H1 (cell line): ENCODE measurements around the gene SOX6. TPM values are rescaled to one million over a fixed set of nuclear protein-coding genes. Genes with fewer than 3 reads are reported as not detected.

Experiments used
- CTCF ChIA-PET: fragments of 300-600 bp; sonication (Branson Sonifier 250); formaldehyde crosslinking; loops from one replicate; lab custom pipeline; 2021; ENCODE audit not compliant: partially characterized antibody; lab: Charles Lee
- POLR2A ChIA-PET: fragments of 300-600 bp; sonication (Branson Sonifier 250); formaldehyde crosslinking; loops from one replicate; lab custom pipeline; 2021; ENCODE audit warnings: inconsistent platforms; ENCODE audit not compliant: partially characterized antibody; lab: Charles Lee
- DNase-seq, 2 experiments: peaks; one replicate each; pipeline versions ENCODE4 v3.0.0 to v3.0.0-alpha.2; 2010 to 2022; ENCODE audit warnings: low spot score in 2 of 2, low read depth in 1 of 2, mixed read lengths in 1 of 2
- FAIRE-seq: peaks from 2 replicates; lab custom pipeline; 2011; peaks lifted over from hg19 to GRCh38; lab: Jason Lieb, UNC
- H2AFZ ChIP-seq: 2 replicates; pipeline ENCODE4 v1.8.1; 2012; ENCODE audit warnings: low read length, inconsistent platforms
- H2AK5ac ChIP-seq: 2 replicates; pipeline ENCODE4 v1.6.1; 2013; ENCODE audit warnings: low read depth, low read length
- H2BK120ac ChIP-seq: replicated peaks from 2 replicates; pipeline ENCODE3; 2013; ENCODE audit warnings: low read depth, low read length, inconsistent platforms
- H2BK12ac ChIP-seq: 2 replicates; pipeline ENCODE4 v1.6.1; 2013; ENCODE audit warnings: low read depth, low read length
- H2BK15ac ChIP-seq: 2 replicates; pipeline ENCODE4 v1.6.1; 2013; ENCODE audit warnings: low read length
- H2BK20ac ChIP-seq: 2 replicates; pipeline ENCODE4 v1.6.1; 2013; ENCODE audit warnings: low read length
- H2BK5ac ChIP-seq: 2 replicates; pipeline ENCODE4 v1.6.1; 2013; ENCODE audit warnings: low read depth, low read length
- H3K14ac ChIP-seq: 2 replicates; pipeline ENCODE4 v1.6.1; 2013; ENCODE audit warnings: inconsistent platforms; ENCODE audit not compliant: insufficient read length
- H3K18ac ChIP-seq: 2 replicates; pipeline ENCODE4 v1.6.1; 2013; ENCODE audit warnings: low read length; ENCODE audit errors: extremely low read depth
- H3K23ac ChIP-seq: 2 replicates; pipeline ENCODE4 v1.6.1; 2013; ENCODE audit warnings: inconsistent platforms; ENCODE audit not compliant: insufficient read length
- H3K23me2 ChIP-seq: 2 replicates; pipeline ENCODE4 v1.6.1; 2013; ENCODE audit warnings: low read depth, low read length
- H3K27ac ChIP-seq: 2 replicates; pipeline ENCODE4 v1.6.1; 2011; ENCODE audit warnings: low read depth, low read length, inconsistent platforms
- H3K27me3 ChIP-seq, 4 experiments: replicated peaks in 1 of 4; 1 replicate in 1 of 4; 2 replicates in 3 of 4; pipeline versions ENCODE4 v1.6.1 to v1.8.1; 2011 to 2013; ENCODE audit warnings: low read length in 3 of 4, mild to moderate bottlenecking in 3 of 4, inconsistent platforms in 2 of 4, mixed read lengths in 2 of 4, moderate library complexity in 1 of 4; ENCODE audit not compliant: control insufficient read depth in 3 of 4, insufficient read depth in 3 of 4; ENCODE audit errors: extremely low read depth in 1 of 4
- H3K36me3 ChIP-seq, 4 experiments: 2 replicates each; pipeline versions ENCODE4 v1.6.1 to v1.8.1; 2011 to 2013; ENCODE audit warnings: mild to moderate bottlenecking in 4 of 4, low read length in 3 of 4, moderate library complexity in 2 of 4, control low read depth in 1 of 4, inconsistent platforms in 1 of 4; ENCODE audit not compliant: insufficient read depth in 4 of 4, control insufficient read depth in 2 of 4
- H3K4ac ChIP-seq: replicated peaks from 2 replicates; pipeline ENCODE3; 2013; ENCODE audit warnings: low read length, low read depth, mixed read lengths, inconsistent platforms; ENCODE audit not compliant: insufficient read length
- H3K4me1 ChIP-seq, 4 experiments: replicated peaks in 1 of 4; 1 replicate in 1 of 4; 2 replicates in 3 of 4; pipeline versions ENCODE4 v1.6.1 to v1.8.1; 2011 to 2013; ENCODE audit warnings: low read length in 3 of 4, inconsistent platforms in 2 of 4, mixed read lengths in 1 of 4; ENCODE audit not compliant: insufficient read depth in 4 of 4, control insufficient read depth in 3 of 4
- H3K4me2 ChIP-seq, 2 experiments: 2 replicates each; pipeline versions ENCODE4 v1.6.1 to v1.8.1; 2011 to 2013; ENCODE audit warnings: low read depth in 2 of 2, low read length in 2 of 2, control low read depth in 1 of 2, inconsistent platforms in 1 of 2, mild to moderate bottlenecking in 1 of 2; ENCODE audit not compliant: insufficient read depth in 1 of 2
- H3K4me3 ChIP-seq, 4 experiments: fragments of 200-600, 300-600 bp in 1 of 4; sonication (generic), shearing (Covaris generic), sonication (Bioruptor Twin) in 1 of 4; 2 replicates each; pipeline versions ENCODE4 v1.5.1 to v1.8.1; 2011 to 2016; ENCODE audit warnings: low read length in 4 of 4, low read depth in 3 of 4, control low read depth in 2 of 4, inconsistent platforms in 2 of 4, mild to moderate bottlenecking in 2 of 4, mixed read lengths in 1 of 4, moderate library complexity in 1 of 4; ENCODE audit not compliant: insufficient read depth in 2 of 4; ENCODE audit errors: extremely low read depth in 1 of 4
- H3K56ac ChIP-seq: replicated peaks from 2 replicates; pipeline ENCODE3; 2013; ENCODE audit warnings: low read depth, mild to moderate bottlenecking, mixed read lengths, low read length, inconsistent platforms; ENCODE audit not compliant: insufficient read length
- H3K79me1 ChIP-seq: 2 replicates; pipeline ENCODE4 v1.6.1; 2013; ENCODE audit warnings: low read depth, low read length, control low read depth
- H3K79me2 ChIP-seq, 2 experiments: 2 replicates each; pipeline versions ENCODE4 v1.6.1 to v1.8.1; 2012 to 2013; ENCODE audit warnings: low read length in 2 of 2, mild to moderate bottlenecking in 2 of 2, inconsistent platforms in 1 of 2; ENCODE audit not compliant: insufficient read depth in 2 of 2, control insufficient read depth in 1 of 2
- H3K9ac ChIP-seq, 4 experiments: replicated peaks in 1 of 4; 1 replicate in 1 of 4; 2 replicates in 3 of 4; pipeline versions ENCODE4 v1.6.1 to v1.8.1; 2011 to 2013; ENCODE audit warnings: low read depth in 3 of 4, low read length in 3 of 4, control low read depth in 2 of 4, mild to moderate bottlenecking in 2 of 4, moderate library complexity in 2 of 4, inconsistent platforms in 1 of 4; ENCODE audit errors: extremely low read depth in 1 of 4
- H3K9me3 ChIP-seq, 2 experiments: 2 replicates each; pipeline versions ENCODE4 v1.6.1 to v1.8.1; 2012 to 2013; ENCODE audit warnings: mild to moderate bottlenecking in 2 of 2, moderate library complexity in 2 of 2, control low read depth in 1 of 2, inconsistent platforms in 1 of 2, low read depth in 1 of 2, low read length in 1 of 2, mixed read lengths in 1 of 2; ENCODE audit not compliant: insufficient read depth in 2 of 2
- H4K20me1 ChIP-seq, 2 experiments: replicated peaks in 1 of 2; 2 replicates each; pipeline versions ENCODE3 to v1.8.1; 2011 to 2013; ENCODE audit warnings: inconsistent platforms in 2 of 2, low read length in 2 of 2, mild to moderate bottlenecking in 1 of 2; ENCODE audit not compliant: insufficient read depth in 2 of 2, control insufficient read depth in 1 of 2
- H4K5ac ChIP-seq: 2 replicates; pipeline ENCODE4 v1.6.1; 2013; ENCODE audit warnings: low read length, low read depth, mixed read lengths, inconsistent platforms; ENCODE audit not compliant: insufficient read length
- H4K8ac ChIP-seq: 2 replicates; pipeline ENCODE4 v1.8.0; 2013; ENCODE audit warnings: mild to moderate bottlenecking, moderate library complexity, low read length, inconsistent platforms; ENCODE audit not compliant: insufficient read depth; ENCODE audit errors: extremely low read depth
- H4K91ac ChIP-seq: replicated peaks from 2 replicates; pipeline ENCODE3; 2013; ENCODE audit warnings: low read length, mixed read lengths, inconsistent platforms; ENCODE audit not compliant: insufficient read length
- ATF3 ChIP-seq: IDR thresholded peaks from 2 replicates; pipeline ENCODE4 v1.6.1; 2011; ENCODE audit warnings: low read depth, mild to moderate bottlenecking, low read length; ENCODE audit not compliant: insufficient read depth
- BACH1 ChIP-seq: IDR thresholded peaks from 2 replicates; pipeline ENCODE4 v1.6.1; 2012; ENCODE audit warnings: low read length, improper control_type of control experiment
- CEBPB ChIP-seq: IDR thresholded peaks from 2 replicates; pipeline ENCODE4 v1.6.1; 2012; ENCODE audit warnings: low read depth, low read length
- EGR1 ChIP-seq: IDR thresholded peaks from 2 replicates; pipeline ENCODE4 v1.6.1; 2011; ENCODE audit warnings: low read depth, low read length, borderline replicate concordance
- GABPA ChIP-seq: IDR thresholded peaks from 2 replicates; pipeline ENCODE4 v1.6.1; 2011; ENCODE audit warnings: mild to moderate bottlenecking, low read length, moderate library complexity, borderline replicate concordance; ENCODE audit not compliant: insufficient read depth
- GTF2F1 ChIP-seq: IDR thresholded peaks from 2 replicates; pipeline ENCODE4 v1.6.1; 2012; ENCODE audit warnings: low read depth, low read length, improper control_type of control experiment, borderline replicate concordance
- KDM1A ChIP-seq: fragments of 200-600, 300-600 bp; sonication (generic); IDR thresholded peaks from 2 replicates; pipeline ENCODE4 v1.7.1; 2016; ENCODE audit warnings: mild to moderate bottlenecking, low read length, borderline replicate concordance
- KDM4A ChIP-seq: IDR thresholded peaks from one replicate; pipeline ENCODE4 v1.7.1; 2012; ENCODE audit warnings: low read depth, mild to moderate bottlenecking, moderate library complexity, low read length, inconsistent platforms; ENCODE audit not compliant: severe bottlenecking
- KDM5A ChIP-seq: fragments of 200-600 bp; IDR thresholded peaks from 2 replicates; pipeline ENCODE4 v1.7.1; 2012; ENCODE audit warnings: mild to moderate bottlenecking, low read length, inconsistent platforms, mixed read lengths
- NANOG ChIP-seq: IDR thresholded peaks from 2 replicates; pipeline ENCODE4 v1.6.1; 2011; ENCODE audit warnings: low read length, low read depth, mild to moderate bottlenecking, inconsistent platforms; ENCODE audit not compliant: insufficient read depth, poor library complexity, severe bottlenecking
- POLR2A ChIP-seq, 2 experiments: IDR thresholded peaks; 1 replicate in 1 of 2; 2 replicates in 1 of 2; pipeline ENCODE4 v1.6.1; 2011; ENCODE audit warnings: low read depth in 2 of 2, low read length in 2 of 2, mild to moderate bottlenecking in 2 of 2; ENCODE audit errors: control extremely low read depth in 1 of 2
- RAD21 ChIP-seq, 2 experiments: IDR thresholded peaks in 1 of 2; conservative IDR thresholded peaks in 1 of 2; 2 replicates each; pipeline ENCODE4 v1.6.1; 2011; ENCODE audit warnings: low read depth in 2 of 2, low read length in 2 of 2, improper control_type of control experiment in 1 of 2, inconsistent platforms in 1 of 2, mild to moderate bottlenecking in 1 of 2, moderate library complexity in 1 of 2
- SIRT6 ChIP-seq: IDR thresholded peaks from one replicate; pipeline ENCODE4 v1.7.1; 2012; ENCODE audit warnings: low read length, inconsistent platforms
- SP1 ChIP-seq: IDR thresholded peaks from 2 replicates; pipeline ENCODE4 v1.6.1; 2011; ENCODE audit warnings: low read depth, low read length
- SP2 ChIP-seq: IDR thresholded peaks from 2 replicates; pipeline ENCODE4 v1.6.1; 2012; ENCODE audit warnings: mild to moderate bottlenecking, low read length, inconsistent platforms
- WGBS, 2 experiments: shearing (Covaris generic) in 1 of 2; methylation state at CpG; one replicate each; pipeline versions ENCODE4 v1.1.6 to v1.1.7; 2013 to 2015; ENCODE audit warnings: low lambda C conversion rate in 2 of 2, mixed read lengths in 2 of 2, inconsistent platforms in 1 of 2, low coverage in 1 of 2, missing lambda C conversion rate in 1 of 2; ENCODE audit not compliant: insufficient replicate concordance in 2 of 2, insufficient coverage in 1 of 2, insufficient read length in 1 of 2; ENCODE audit errors: extremely low coverage in 1 of 2, missing lambda C conversion rate in 1 of 2; 5-methylcytosine and 5-hydroxymethylcytosine counted together
- polyA plus RNA-seq, 7 experiments: library from polyadenylated mRNA; depleted of rRNA in 3 of 7; stranded (reverse) in 5 of 7; unstranded in 2 of 7; fragments of >200 nt in 5 of 7; fragments of 200-250 nt in 2 of 7; gene quantifications; 1 replicate in 5 of 7; 2 replicates in 1 of 7; 4 replicates in 1 of 7; pipeline versions ENCODE4 v1.2.1 to v1.2.3, GENCODE V29; 2011 to 2013; ENCODE audit warnings: missing spikeins in 2 of 7, mixed read lengths in 2 of 7
- total RNA-seq: library from RNA; stranded (reverse); fragmentation: NEBNext Ultra II Directional; extraction: Animal tissue kit (Norgen Biotek cat#: 25700); gene quantifications from 2 replicates; pipeline ENCODE4 v1.2.1, GENCODE V29; 2021

SOX6 gene
- total and polyA plus RNA-seq, 2 of the 8 experiments (the other 6 are each of a cell fraction or from before 2014, with no cell fraction given) = 0.09 TPM; not detected in 1

GRCh38 chr11:16087886-16088285, 268.5 kb downstream of the SOX6 start:
- FAIRE-seq = no peak
- H2BK20ac ChIP-seq = no peak overlapping the region
- H3K18ac ChIP-seq = no peak overlapping the region
- no peak overlapping the region for H4K5ac ChIP-seq
- no peak overlapping the region for H3K9ac ChIP-seq
- H3K9me3 ChIP-seq = no peaks in the 10 kb centered on the region
- no peak overlapping the region for H2BK5ac ChIP-seq
- H3K56ac ChIP-seq = no peak overlapping the region
- no peaks in the 10 kb centered on the region for H3K27me3 ChIP-seq
- H3K4me3 ChIP-seq = no peak overlapping the region
- no peaks in the 10 kb centered on the region for H4K20me1 ChIP-seq
- CTCF ChIA-PET = no interaction called here
- no peaks in the 10 kb centered on the region for H3K23me2 ChIP-seq
- H2BK15ac ChIP-seq = no peak overlapping the region
- H2AK5ac ChIP-seq = no peak overlapping the region
- H2AFZ ChIP-seq = no peak overlapping the region
- H3K4me2 ChIP-seq = no peak overlapping the region
- H2BK12ac ChIP-seq = no peak overlapping the region
- no peak overlapping the region for H3K14ac ChIP-seq
- H3K79me1 ChIP-seq = no peaks in the 10 kb centered on the region
- H2BK120ac ChIP-seq = no peak overlapping the region
- H4K8ac ChIP-seq = no peak overlapping the region
- POLR2A ChIA-PET = no interaction called here
- H3K27ac ChIP-seq = no peak overlapping the region
- no peak for TF ChIP-seq SP1
- no peak for TF ChIP-seq SIRT6
- TF ChIP-seq KDM4A = no peak
- no peak for TF ChIP-seq SP2
- TF ChIP-seq ATF3 = no peak
- TF ChIP-seq RAD21 (IDR thresholded peaks at IDR 0.05 in 1 of 2, conservative IDR thresholded peaks at IDR 0.05 in 1 of 2; ENCODE audit: low read depth in 2 of 2, low read length in 2 of 2) = no peak
- TF ChIP-seq BACH1 = no peak
- no peak for TF ChIP-seq POLR2A (IDR thresholded peaks at IDR 0.05; ENCODE audit: control extremely low read depth in 1 of 2, low read depth in 2 of 2, low read length in 2 of 2)
- TF ChIP-seq KDM5A = no peak
- TF ChIP-seq CEBPB = no peak
- no peak for TF ChIP-seq NANOG
- no peak for TF ChIP-seq KDM1A
- no peak for TF ChIP-seq GTF2F1
- TF ChIP-seq GABPA = no peak
- no peak for TF ChIP-seq EGR1
- no peaks in the 10 kb centered on the region for H3K79me2 ChIP-seq
- H4K91ac ChIP-seq = no peak overlapping the region
- H3K4me1 ChIP-seq = peaks cover 0 to 4% (median under 1%) of the 10 kb centered on the region in 4 experiments; a peak in 2 of 7 replicates
- H3K4ac ChIP-seq = no peak overlapping the region
- H3K36me3 ChIP-seq = no peaks in the 10 kb centered on the region
- H3K23ac ChIP-seq = no peak overlapping the region
- WGBS, 2 experiments = 86% methylated on average over 2 of the region's 2 CpGs; no CpG with 5 or more reads in 1 of the 2 experiments
- no peak for DNase-seq
